Measurements from ENCODE around the gene PARD3.

PARD3 gene

GRCh38 chr10:34203966-34204630 lies 611.0 kb downstream of the PARD3 start:
- DNase-seq (ENCODE audit: low read depth in 2 of 2, low spot score in 1 of 2) = no peak

- DNase-seq (ENCODE audit: low read depth in 2 of 2, low spot score in 1 of 2) = no peak
Measured at GRCh38 chr10:34200355-34200901, 614.7 kb downstream of the PARD3 start.

- DNase-seq (ENCODE audit: low read depth in 2 of 2, low spot score in 1 of 2) = no peak
Measured at GRCh38 chr10:34198953-34199352, 616.1 kb downstream of the PARD3 start.

GRCh38 chr10:34196058-34196433 lies 619.0 kb downstream of the PARD3 start:
- DNase-seq (ENCODE audit: low read depth in 2 of 2, low spot score in 1 of 2) = no peak

GRCh38 chr10:34195364-34196057 lies 619.6 kb downstream of the PARD3 start:
- no peak for DNase-seq (ENCODE audit: low read depth in 2 of 2, low spot score in 1 of 2)

GRCh38 chr10:34193931-34194626 lies 621.0 kb downstream of the PARD3 start:
- DNase-seq (ENCODE audit: low read depth in 2 of 2, low spot score in 1 of 2) = no peak

GRCh38 chr10:34192646-34193045 lies 622.5 kb downstream of the PARD3 start:
- no peak for DNase-seq (ENCODE audit: low read depth in 2 of 2, low spot score in 1 of 2)

GRCh38 chr10:34191406-34191805 lies 623.7 kb downstream of the PARD3 start:
- no peak for DNase-seq (ENCODE audit: low read depth in 2 of 2, low spot score in 1 of 2)

GRCh38 chr10:34190580-34190979 lies 624.5 kb downstream of the PARD3 start:
- no peak for DNase-seq (ENCODE audit: low read depth in 2 of 2, low spot score in 1 of 2)

- no peak for DNase-seq (ENCODE audit: low read depth in 2 of 2, low spot score in 1 of 2)
Measured at GRCh38 chr10:34189830-34190229, 625.3 kb downstream of the PARD3 start.

- DNase-seq (ENCODE audit: low read depth in 2 of 2, low spot score in 1 of 2) = no peak
Measured at GRCh38 chr10:34188221-34188620, 626.9 kb downstream of the PARD3 start.

- no peak for DNase-seq (ENCODE audit: low read depth in 2 of 2, low spot score in 1 of 2)
Measured at GRCh38 chr10:34187201-34187600, 627.9 kb downstream of the PARD3 start.

GRCh38 chr10:34186745-34187144 lies 628.4 kb downstream of the PARD3 start:
- DNase-seq (ENCODE audit: low read depth in 2 of 2, low spot score in 1 of 2) = no peak

GRCh38 chr10:34185998-34186397 lies 629.1 kb downstream of the PARD3 start:
- DNase-seq (ENCODE audit: low read depth in 2 of 2, low spot score in 1 of 2) = no peak

- no peak for DNase-seq (ENCODE audit: low read depth in 2 of 2, low spot score in 1 of 2)
Measured at GRCh38 chr10:34184939-34185386, 630.1 kb downstream of the PARD3 start.

GRCh38 chr10:34184397-34184796 lies 630.7 kb downstream of the PARD3 start:
- no peak for DNase-seq (ENCODE audit: low read depth in 2 of 2, low spot score in 1 of 2)

- no peak for DNase-seq (ENCODE audit: low read depth in 2 of 2, low spot score in 1 of 2)
Measured at GRCh38 chr10:34183016-34183796, 631.9 kb downstream of the PARD3 start.

GRCh38 chr10:34181553-34182300 lies 633.4 kb downstream of the PARD3 start:
- no peak for DNase-seq (ENCODE audit: low read depth in 2 of 2, low spot score in 1 of 2)

- no peak for DNase-seq (ENCODE audit: low read depth in 2 of 2, low spot score in 1 of 2)
Measured at GRCh38 chr10:34180749-34181148, 634.3 kb downstream of the PARD3 start.

GRCh38 chr10:34179280-34179679 lies 635.8 kb downstream of the PARD3 start:
- DNase-seq (ENCODE audit: low read depth in 2 of 2, low spot score in 1 of 2) = no peak

Data from stimulated activated CD8-positive, alpha-beta memory T cell treated with anti-CD3 and anti-CD28 coated beads, Interleukin-4, amount 100 ng/mL, for 1 hour (primary cell).